Ascending aorta (tissue), 2 donors: ENCODE results near the gene CPNE7. TPM values are rescaled to one million over a fixed set of nuclear protein-coding genes. Genes with fewer than 3 reads are reported as not detected.

Experiments
- DNase-seq, 2 donors: peaks; one replicate each; pipeline ENCODE4 v3.0.0-alpha.2; 2019; ENCODE audit warnings: low spot score in 2 of 2
- H3K27ac ChIP-seq, 2 donors: fragments of 200-600 bp; sonication (generic); one replicate each; pipeline ENCODE4 v1.5.1; 2016 to 2017; ENCODE audit warnings: mild to moderate bottlenecking in 1 of 2
- H3K27me3 ChIP-seq: fragments of 200-600 bp; sonication (generic); one replicate; pipeline ENCODE4 v1.5.1; 2017
- H3K36me3 ChIP-seq, 2 donors: fragments of 200-600 bp; sonication (generic); one replicate each; pipeline ENCODE4 v1.5.1; 2016
- H3K4me1 ChIP-seq, 2 donors: fragments of 200-600 bp; sonication (generic); one replicate each; pipeline ENCODE4 v1.5.1; 2016 to 2017; ENCODE audit warnings: mild to moderate bottlenecking in 1 of 2
- H3K4me3 ChIP-seq, 2 donors: fragments of 200-600 bp; sonication (generic); one replicate each; pipeline ENCODE4 v1.5.1; 2016 to 2017; ENCODE audit warnings: mild to moderate bottlenecking in 1 of 2
- H3K9me3 ChIP-seq, 2 donors: fragments of 200-600 bp; sonication (generic); one replicate each; pipeline ENCODE4 v1.5.1; 2016
- CTCF ChIP-seq, 3 experiments: fragments of 200-600 bp in 2 of 3; fragments of 450-650 bp in 1 of 3; sonication (generic) in 2 of 3; IDR thresholded peaks; one replicate each; pipeline ENCODE4 v1.5.1; 2016 to 2019; ENCODE audit warnings: antibody characterized with exemption in 3 of 3, mild to moderate bottlenecking in 1 of 3, moderate library complexity in 1 of 3
- intact Hi-C: fragments of 100-400 bp; cut with DNase I; formaldehyde crosslinking; loops from one replicate; pipeline ENCODE4 v1.15.1; 2023
- total RNA-seq: library from RNA; depleted of rRNA; stranded (reverse); fragments of >200 nt; gene quantifications from one replicate; pipeline ENCODE4 v1.1.0, GENCODE V29; 2016

The CPNE7 gene
- total RNA-seq, 1 donor from 2014 or later = not detected

GRCh38 chr16:89620406-89620841 lies 44.9 kb downstream of the CPNE7 start:
- Histone ChIP-seq H3K27ac (no peak overlapping the region), H3K36me3 (no peaks in the 10 kb centered on the region), H3K4me3 (no peak overlapping the region), H3K9me3 (no peaks in the 10 kb centered on the region), H3K4me1 (no peaks in the 10 kb centered on the region), H3K27me3 (no peaks in the 10 kb centered on the region)
- intact Hi-C loops = no loop called here
- DNase-seq = no peak
- TF ChIP-seq CTCF (IDR thresholded peaks at IDR 0.05) = no peak

- H3K36me3 ChIP-seq = no peaks in the 10 kb centered on the region
- no peak overlapping the region for H3K4me3 ChIP-seq
- no peaks in the 10 kb centered on the region for H3K4me1 ChIP-seq
- no peak for DNase-seq
- no peak overlapping the region for H3K27ac ChIP-seq
- no peaks in the 10 kb centered on the region for H3K27me3 ChIP-seq
- H3K9me3 ChIP-seq = no peaks in the 10 kb centered on the region
- intact Hi-C loops = no loop called here
- no peak for TF ChIP-seq CTCF (IDR thresholded peaks at IDR 0.05)
Measured at GRCh38 chr16:89621136-89621697, 45.7 kb downstream of the CPNE7 start.

GRCh38 chr16:89621698-89622409 lies 46.3 kb downstream of the CPNE7 start:
- Histone ChIP-seq H3K27ac (no peak overlapping the region), H3K4me3 (no peak overlapping the region), H3K4me1 (no peaks in the 10 kb centered on the region), H3K36me3 (no peaks in the 10 kb centered on the region), H3K9me3 (no peaks in the 10 kb centered on the region), H3K27me3 (no peaks in the 10 kb centered on the region)
- intact Hi-C loops = no loop called here
- DNase-seq = no peak
- no peak for TF ChIP-seq CTCF (IDR thresholded peaks at IDR 0.05)

- H3K27ac ChIP-seq = no peak overlapping the region
- no peaks in the 10 kb centered on the region for H3K27me3 ChIP-seq
- no peaks in the 10 kb centered on the region for H3K36me3 ChIP-seq
- no peak for DNase-seq
- no peaks in the 10 kb centered on the region for H3K9me3 ChIP-seq
- no peak overlapping the region for H3K4me3 ChIP-seq
- intact Hi-C loops = no loop called here
- no peak for TF ChIP-seq CTCF (IDR thresholded peaks at IDR 0.05)
- no peaks in the 10 kb centered on the region for H3K4me1 ChIP-seq
Measured at GRCh38 chr16:89623511-89624261, 48.1 kb downstream of the CPNE7 start.

- DNase-seq = no peak
- Histone ChIP-seq H3K9me3 (no peaks in the 10 kb centered on the region), H3K36me3 (no peaks in the 10 kb centered on the region), H3K27ac (no peak overlapping the region), H3K4me1 (no peaks in the 10 kb centered on the region), H3K27me3 (no peaks in the 10 kb centered on the region), H3K4me3 (no peak overlapping the region)
- TF ChIP-seq CTCF (IDR thresholded peaks at IDR 0.05) = no peak
- intact Hi-C loops = no loop called here
Measured at GRCh38 chr16:89624777-89625761, 49.5 kb downstream of the CPNE7 start.
